PFSK-1 (cell line): ENCODE results near the gene KRT75.

Experiments
- FOXP2 ChIP-seq: optimal IDR thresholded peaks from 2 replicates; pipeline ENCODE3; 2011; ENCODE audit warnings: borderline replicate concordance, control low read depth, inconsistent platforms; ENCODE audit not compliant: insufficient read depth; ENCODE audit errors: extremely low read length, extremely low read depth
- POLR2AphosphoS5 ChIP-seq: IDR thresholded peaks from 2 replicates; pipeline ENCODE4 v1.6.1; 2012; ENCODE audit warnings: low read depth, mild to moderate bottlenecking, control low read depth, low read length, moderate library complexity
- REST ChIP-seq, 2 experiments: IDR thresholded peaks; 2 replicates each; pipeline versions ENCODE4 v1.6.1 to v1.8.0; 2011 to 2012; ENCODE audit warnings: low read depth in 2 of 2, low read length in 2 of 2, control low read depth in 1 of 2, inconsistent platforms in 1 of 2, mild to moderate bottlenecking in 1 of 2, moderate library complexity in 1 of 2; ENCODE audit not compliant: insufficient read depth in 1 of 2
- SIN3A ChIP-seq: IDR thresholded peaks from 2 replicates; pipeline ENCODE4 v1.6.1; 2012; ENCODE audit warnings: mild to moderate bottlenecking, low read length, moderate library complexity, borderline replicate concordance; ENCODE audit not compliant: insufficient read depth
- TAF1 ChIP-seq: IDR thresholded peaks from 2 replicates; pipeline ENCODE4 v1.6.1; 2012; ENCODE audit warnings: low read length, control low read depth, borderline replicate concordance; ENCODE audit not compliant: insufficient read depth

- TF ChIP-seq POLR2AphosphoS5 (no peak), REST (IDR thresholded peaks at IDR 0.05; ENCODE audit: insufficient read depth in 1 of 2, low read depth in 2 of 2, low read length in 2 of 2) (no peak), TAF1 (no peak), SIN3A (no peak), FOXP2 (no peak)
Measured at GRCh38 chr12:52423661-52424500, 10.3 kb downstream of the KRT75 start.
